IMR-90 (cell line): ENCODE measurements around the gene ARSB. TPM values are rescaled to one million over a fixed set of nuclear protein-coding genes. Genes with fewer than 3 reads are reported as not detected.

Source experiments
- ATAC-seq: fragments of 200-7000 bp; cut with Tn5 transposase; 2 replicates; pipeline ENCODE4 v1.9.1; 2020; ENCODE audit warnings: low read depth, mild to moderate bottlenecking, moderate library complexity
- BruUV-seq: library from RNA; stranded (reverse); fragments of 400-500 nt; replicated peaks from 2 replicates; lab custom pipeline; 2021; lab: Mats Ljungman, UMichigan
- CTCF ChIA-PET: fragments of 300-600 bp; formaldehyde crosslinking; extraction: SDS; loops from one replicate; lab custom pipeline; 2021; ENCODE audit warnings: antibody characterized with exemption; lab: Yijun Ruan, JAX
- POLR2A ChIA-PET: fragments of 300-600 bp; sonication (Branson Sonifier 250); formaldehyde crosslinking; loops from one replicate; lab custom pipeline; 2022; ENCODE audit warnings: antibody characterized with exemption; ENCODE audit not compliant: unreplicated experiment; lab: Charles Lee
- DNase-seq: peaks from one replicate; pipeline ENCODE4 v3.0.0; 2013
- H2AFZ ChIP-seq: replicated peaks from 2 replicates; pipeline ENCODE3; 2013; ENCODE audit warnings: low read length, mild to moderate bottlenecking; ENCODE audit not compliant: poor library complexity
- H2AK5ac ChIP-seq: 2 replicates; pipeline ENCODE4 v1.6.1; 2013; ENCODE audit warnings: low read depth, low read length, inconsistent platforms
- H2AK9ac ChIP-seq: replicated peaks from 2 replicates; pipeline ENCODE3; 2013; ENCODE audit warnings: mild to moderate bottlenecking, low read depth, low read length, moderate library complexity; ENCODE audit not compliant: poor library complexity
- H2BK120ac ChIP-seq: 2 replicates; pipeline ENCODE4 v1.6.1; 2013; ENCODE audit warnings: low read depth, low read length, inconsistent platforms
- H2BK15ac ChIP-seq: 3 replicates; pipeline ENCODE4 v1.6.1; 2013; ENCODE audit warnings: low read depth, low read length, inconsistent platforms
- H2BK20ac ChIP-seq: 2 replicates; pipeline ENCODE4 v1.6.1; 2013; ENCODE audit warnings: low read depth, mild to moderate bottlenecking, inconsistent platforms, low read length, moderate library complexity
- H2BK5ac ChIP-seq: 2 replicates; pipeline ENCODE4 v1.6.1; 2013; ENCODE audit warnings: mild to moderate bottlenecking, low read depth, low read length, inconsistent platforms; ENCODE audit not compliant: poor library complexity, severe bottlenecking
- H3K14ac ChIP-seq: replicated peaks from 2 replicates; pipeline ENCODE4 v1.6.1; 2013; ENCODE audit warnings: low read depth, low read length, inconsistent platforms
- H3K18ac ChIP-seq: 2 replicates; pipeline ENCODE4 v1.6.1; 2013; ENCODE audit warnings: low read depth, low read length, control low read depth
- H3K23ac ChIP-seq: 2 replicates; pipeline ENCODE4 v1.6.1; 2013; ENCODE audit warnings: low read depth, low read length, inconsistent platforms
- H3K27ac ChIP-seq: 2 replicates; pipeline ENCODE4 v1.5.1; 2013; ENCODE audit warnings: mild to moderate bottlenecking, control low read depth, low read length; ENCODE audit not compliant: insufficient read depth
- H3K27me3 ChIP-seq: 2 replicates; pipeline ENCODE4 v1.6.1; 2013; ENCODE audit warnings: low read length; ENCODE audit not compliant: control insufficient read depth, insufficient read depth
- H3K36me3 ChIP-seq: 2 replicates; pipeline ENCODE4 v1.6.1; 2013; ENCODE audit warnings: low read length, mixed read lengths; ENCODE audit not compliant: control insufficient read depth, insufficient read depth
- H3K4ac ChIP-seq: 2 replicates; pipeline ENCODE4 v1.6.1; 2013; ENCODE audit warnings: low read depth, low read length, inconsistent platforms
- H3K4me1 ChIP-seq: 2 replicates; pipeline ENCODE4 v1.6.1; 2013; ENCODE audit warnings: low read length, mixed read lengths; ENCODE audit not compliant: control insufficient read depth, insufficient read depth
- H3K4me2 ChIP-seq: 2 replicates; pipeline ENCODE4 v1.6.1; 2013; ENCODE audit warnings: low read depth, mild to moderate bottlenecking, control low read depth, low read length, moderate library complexity
- H3K4me3 ChIP-seq: 2 replicates; pipeline ENCODE4 v1.5.1; 2013; ENCODE audit warnings: low read depth, mild to moderate bottlenecking, control low read depth, low read length, moderate library complexity; ENCODE audit not compliant: insufficient read depth
- H3K56ac ChIP-seq: 2 replicates; pipeline ENCODE4 v1.6.1; 2013; ENCODE audit warnings: low read length, inconsistent platforms; ENCODE audit not compliant: insufficient read depth; ENCODE audit errors: extremely low read depth
- H3K79me1 ChIP-seq, 2 experiments: 2 replicates each; pipeline ENCODE4 v1.6.1; 2013; ENCODE audit warnings: low read length in 2 of 2, inconsistent platforms in 1 of 2, low read depth in 1 of 2
- H3K9ac ChIP-seq: 2 replicates; pipeline ENCODE4 v1.6.1; 2013; ENCODE audit warnings: low read depth, low read length, control low read depth
- H3K9me1 ChIP-seq: 2 replicates; pipeline ENCODE4 v1.6.1; 2013; ENCODE audit warnings: low read length, inconsistent platforms; ENCODE audit not compliant: insufficient read depth
- H3K9me3 ChIP-seq: 2 replicates; pipeline ENCODE4 v1.6.1; 2013; ENCODE audit warnings: low read length; ENCODE audit not compliant: control insufficient read depth, insufficient read depth
- H4K20me1 ChIP-seq: 2 replicates; pipeline ENCODE4 v1.6.1; 2013; ENCODE audit warnings: low read length, inconsistent platforms; ENCODE audit not compliant: insufficient read depth
- H4K5ac ChIP-seq: 2 replicates; pipeline ENCODE4 v1.6.1; 2013; ENCODE audit warnings: mild to moderate bottlenecking, low read depth, low read length, control low read depth
- H4K8ac ChIP-seq, 2 experiments: 2 replicates each; pipeline ENCODE4 v1.6.1; 2013; ENCODE audit warnings: low read depth in 2 of 2, low read length in 2 of 2, control low read depth in 1 of 2, inconsistent platforms in 1 of 2
- H4K91ac ChIP-seq: 2 replicates; pipeline ENCODE4 v1.6.1; 2013; ENCODE audit warnings: low read depth, low read length, inconsistent platforms; ENCODE audit not compliant: insufficient read depth
- CEBPB ChIP-seq: IDR thresholded peaks from 2 replicates; pipeline ENCODE4 v1.6.1; 2012; ENCODE audit warnings: low read depth, low read length, improper control_type of control experiment
- CTCF ChIP-seq: conservative IDR thresholded peaks from 2 replicates; pipeline ENCODE4 v1.5.1; 2012; ENCODE audit warnings: mild to moderate bottlenecking, low read depth, low read length, improper control_type of control experiment
- ELK1 ChIP-seq: fragments of 150-350 bp; IDR thresholded peaks from 2 replicates; pipeline ENCODE4 v1.6.1; 2016; ENCODE audit warnings: low read depth, mild to moderate bottlenecking, low read length, moderate library complexity, borderline replicate concordance
- FOS ChIP-seq: fragments of 150-350 bp; IDR thresholded peaks from 2 replicates; pipeline ENCODE4 v1.6.1; 2016; ENCODE audit warnings: low read depth, low read length
- WGBS, 2 experiments: methylation state at CpG; one replicate each; pipeline versions ENCODE4 v1.1.5 to v1.1.7; 2013; ENCODE audit warnings: missing lambda C conversion rate in 2 of 2; ENCODE audit not compliant: insufficient read length in 1 of 2; ENCODE audit errors: extremely low coverage in 2 of 2; 5-methylcytosine and 5-hydroxymethylcytosine counted together
- dilution Hi-C: fragments of 300-500 bp; cut with HindIII; formaldehyde crosslinking; loops from one replicate; pipeline ENCODE4 v1.14.3; 2018; ENCODE audit warnings: low sequenced_read_pairs; ENCODE audit not compliant: unreplicated experiment
- in situ Hi-C: fragments of 300-500 bp; cut with MboI; formaldehyde crosslinking; loops from 3 replicates; pipeline ENCODE4 v1.14.3; 2019; ENCODE audit warnings: low sequenced_read_pairs, inconsistent platforms, mixed read lengths
- intact Hi-C: fragments of 100-400 bp; cut with micrococcal nuclease; formaldehyde crosslinking; loops from 2 replicates; pipeline ENCODE4 v1.10.0; 2022
- polyA plus RNA-seq, 3 experiments: library from polyadenylated mRNA; depleted of rRNA; stranded (reverse); fragments of >200 nt; gene quantifications; 2 replicates each; pipeline ENCODE4 v1.2.3, GENCODE V29; 2012; ENCODE audit warnings: low replicate concordance in 1 of 3
- total RNA-seq: library from RNA; depleted of rRNA; stranded (reverse); fragments of >200 nt; gene quantifications from 2 replicates; pipeline ENCODE4 v1.2.3, GENCODE V29; 2012

The ARSB gene
- total and polyA plus RNA-seq, 2 of the 4 experiments (the other 2 are of a cell fraction) = 16.0 to 16.3 TPM

- in situ Hi-C loops = no loop called here
- peaks cover 5% of the 10 kb centered on the region for H3K9me1 ChIP-seq
- H2BK120ac ChIP-seq = no peak overlapping the region
- peaks cover 13% of the 10 kb centered on the region for H3K4me1 ChIP-seq
- no peak overlapping the region for H2BK20ac ChIP-seq
- no peak overlapping the region for H4K91ac ChIP-seq
- POLR2A ChIA-PET = no interaction called here
- no peak overlapping the region for H3K56ac ChIP-seq
- ATAC-seq (no peak), DNase-seq (no peak)
- no TSS peak for BruUV-seq
- H2BK15ac ChIP-seq = no peak overlapping the region
- no peak overlapping the region for H3K9ac ChIP-seq
- H4K5ac ChIP-seq = no peak overlapping the region
- no peaks in the 10 kb centered on the region for H3K79me1 ChIP-seq
- H2AK9ac ChIP-seq = no peak overlapping the region
- H3K27ac ChIP-seq = no peak overlapping the region
- no peak overlapping the region for H4K8ac ChIP-seq
- H3K36me3 ChIP-seq = no peaks in the 10 kb centered on the region
- peaks cover 51% of the 10 kb centered on the region for H3K27me3 ChIP-seq
- 67% methylated on average over 1 of the region's 6 CpGs; no CpG with 5 or more reads in 1 of the 2 experiments for WGBS, 2 experiments
- TF ChIP-seq CEBPB = no peak
- no peak for TF ChIP-seq FOS
- no peak for TF ChIP-seq CTCF
- TF ChIP-seq ELK1 = no peak
- H2AFZ ChIP-seq = no peak overlapping the region
- no peak overlapping the region for H3K14ac ChIP-seq
- H3K4me2 ChIP-seq = no peak overlapping the region
- dilution Hi-C loops = no loop called here
- no peaks in the 10 kb centered on the region; the same call in 1 of the 2 replicates for H4K20me1 ChIP-seq
- H3K18ac ChIP-seq = no peak overlapping the region
- intact Hi-C loops = no loop called here
- H2BK5ac ChIP-seq = no peak overlapping the region
- no peaks in the 10 kb centered on the region; the same call in 1 of the 2 replicates for H3K9me3 ChIP-seq
- no peak overlapping the region for H3K4ac ChIP-seq
- H2AK5ac ChIP-seq = no peak overlapping the region; the same call in 1 of the 2 replicates
- CTCF ChIA-PET = no interaction called here
- no peak overlapping the region for H3K4me3 ChIP-seq
- no peak overlapping the region for H3K23ac ChIP-seq
Observed at GRCh38 chr5:78761840-78762239, 223.3 kb downstream of the ARSB start.
